ENCODE measurements around the gene FGF1. TPM values are rescaled to one million over a fixed set of nuclear protein-coding genes. Genes with fewer than 3 reads are reported as not detected.

Gene FGF1
- total and polyA plus RNA-seq, 2 donors (not counting 3 experiments of a cell fraction or from before 2014, with no cell fraction given), result not detected

DNA sequence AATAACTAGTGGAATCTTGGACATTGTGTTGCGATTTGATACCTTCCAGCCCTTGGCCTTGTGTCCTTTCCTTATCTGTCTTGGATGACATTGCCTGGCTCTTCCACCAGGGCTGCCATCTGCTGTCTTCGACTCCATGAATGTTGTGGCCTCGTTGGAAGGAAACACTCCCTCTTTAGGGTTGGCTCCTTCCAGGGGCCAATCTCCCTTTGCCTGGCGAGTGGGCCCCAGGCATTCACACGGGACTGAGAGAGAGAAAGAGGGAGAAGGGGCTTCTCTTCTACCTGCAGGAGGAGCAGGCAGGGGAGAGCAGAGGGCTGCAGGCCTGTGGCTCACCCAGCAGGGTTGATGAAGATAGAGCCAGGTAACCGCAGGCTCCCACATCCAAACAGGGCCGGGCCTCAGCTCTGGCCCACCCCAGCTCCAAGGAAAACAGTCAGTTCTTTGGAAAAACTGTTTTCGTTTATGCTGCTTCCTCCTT is 31.3 kb downstream of the FGF1 start:
- no peaks in the 10 kb centered on the region for H3K79me2 ChIP-seq (ENCODE audit: control insufficient read depth, insufficient read depth, low read length)
- no peaks in the 10 kb centered on the region for H4K20me1 ChIP-seq (replicated peaks; ENCODE audit: control insufficient read depth, extremely low read depth, insufficient read depth, low read length)
- dilution Hi-C loops (cut with MboI; ENCODE audit: extremely low pct_ligation_motif_present, low sequenced_read_pairs), result no loop called here
- CTCF ChIA-PET, result interaction anchor here (1.2 to 5.9 kb wide), 20 partner anchors 10 to 233 kb away, joined by 3 to 355 read pairs (median 18); partner anchors contain the start of gene FGF1
- H3K4me3 ChIP-seq (replicated peaks in 1 of 3; ENCODE audit: insufficient read depth in 1 of 3, low read depth in 1 of 3, low read length in 3 of 3), result no peak overlapping the region
- no peak overlapping the region for H3K9ac ChIP-seq (replicated peaks; ENCODE audit: extremely low read depth, insufficient read depth, low read length)
- no peak for FAIRE-seq
- no peak overlapping the region for H2AFZ ChIP-seq (ENCODE audit: low read depth, low read length)
- no TSS peak for BruUV-seq (replicated peaks)
- POLR2A ChIA-PET, result no interaction called here
- H3K9me3 ChIP-seq (replicated peaks; ENCODE audit: control insufficient read depth, insufficient read depth, low read length), result no peaks in the 10 kb centered on the region
- no peaks in the 10 kb centered on the region for H3K36me3 ChIP-seq (ENCODE audit: control insufficient read depth in 2 of 2, extremely low read depth in 1 of 2, insufficient read depth in 2 of 2, low read length in 2 of 2)
- H3K27ac ChIP-seq (ENCODE audit: insufficient read depth, low read depth, low read length), result no peak overlapping the region
- peaks cover 2 to 16% of the 10 kb centered on the region in 2 experiments for H3K27me3 ChIP-seq (ENCODE audit: control insufficient read depth in 2 of 2, insufficient read depth in 2 of 2, low read length in 2 of 2)
- intact Hi-C loops (cut with micrococcal nuclease), result loop anchor here (1.0 kb wide), 5 partner anchors 43 to 502 kb away; no protein-coding TSS in a partner anchor
- TF ChIP-seq CTCF (IDR thresholded peaks at IDR 0.05; ENCODE audit: extremely low read depth in 1 of 2, insufficient read depth in 1 of 2, low read depth in 1 of 2, low read length in 2 of 2) (peak in 1 of 2 donors; percentile 2), FOS (IDR thresholded peaks at IDR 0.05; ENCODE audit: borderline replicate concordance, insufficient read depth, low read length) (no peak)
- H3K4me2 ChIP-seq (ENCODE audit: insufficient read depth, low read length), result no peak overlapping the region
- DNase-seq (ENCODE audit: low read depth, low spot score), result no peak
- H3K9me1 ChIP-seq (replicated peaks; ENCODE audit: control insufficient read depth, extremely low read depth, insufficient read depth, low read length), result no peaks in the 10 kb centered on the region
- no peaks in the 10 kb centered on the region for H3K4me1 ChIP-seq (ENCODE audit: control insufficient read depth, extremely low read depth, insufficient read depth, low read length)

DNA sequence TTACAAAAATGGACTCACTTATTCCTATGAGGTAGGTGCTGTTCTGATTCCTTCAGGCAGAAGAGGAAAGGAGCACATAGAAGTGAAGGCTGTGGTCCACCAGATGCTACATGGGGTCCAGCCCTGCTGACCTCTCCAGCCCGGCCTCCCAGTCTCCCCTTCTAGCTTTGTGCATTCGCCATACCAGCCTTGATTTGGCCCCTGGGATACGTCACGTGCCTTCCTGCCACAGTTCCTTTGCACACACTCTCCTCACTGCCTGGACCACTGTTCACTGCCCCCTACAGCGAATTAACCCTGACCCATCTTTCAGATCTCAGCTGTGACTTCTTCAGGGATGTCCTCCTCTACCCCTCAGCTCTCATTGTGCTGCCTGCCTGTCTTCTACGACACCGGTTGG is 32.6 kb downstream of the FGF1 start:
- CTCF ChIA-PET, result interaction anchor here (1.6 to 5.9 kb wide), 4 partner anchors 8 to 59 kb away, joined by 5 to 355 read pairs (median 70); no protein-coding TSS in a partner anchor
- H3K9me3 ChIP-seq (replicated peaks; ENCODE audit: control insufficient read depth, insufficient read depth, low read length), result no peaks in the 10 kb centered on the region
- no peak overlapping the region for H3K27ac ChIP-seq (ENCODE audit: insufficient read depth, low read depth, low read length)
- no peak overlapping the region for H3K4me2 ChIP-seq (ENCODE audit: insufficient read depth, low read length)
- H3K36me3 ChIP-seq (ENCODE audit: control insufficient read depth in 2 of 2, extremely low read depth in 1 of 2, insufficient read depth in 2 of 2, low read length in 2 of 2), result no peaks in the 10 kb centered on the region
- H3K79me2 ChIP-seq (ENCODE audit: control insufficient read depth, insufficient read depth, low read length), result no peaks in the 10 kb centered on the region
- no peaks in the 10 kb centered on the region for H3K4me1 ChIP-seq (ENCODE audit: control insufficient read depth, extremely low read depth, insufficient read depth, low read length)
- no peaks in the 10 kb centered on the region for H3K9me1 ChIP-seq (replicated peaks; ENCODE audit: control insufficient read depth, extremely low read depth, insufficient read depth, low read length)
- no peaks in the 10 kb centered on the region for H4K20me1 ChIP-seq (replicated peaks; ENCODE audit: control insufficient read depth, extremely low read depth, insufficient read depth, low read length)
- no peak overlapping the region for H3K9ac ChIP-seq (replicated peaks; ENCODE audit: extremely low read depth, insufficient read depth, low read length)
- H3K4me3 ChIP-seq (replicated peaks in 1 of 3; ENCODE audit: insufficient read depth in 1 of 3, low read depth in 1 of 3, low read length in 3 of 3), result no peak overlapping the region
- intact Hi-C loops (cut with micrococcal nuclease), result no loop called here
- TF ChIP-seq MYC (IDR thresholded peaks at IDR 0.05; ENCODE audit: low read depth, low read length) (no peak), JUN (IDR thresholded peaks at IDR 0.05; ENCODE audit: borderline replicate concordance, insufficient read depth, insufficient read length, low read depth) (no peak), EZH2 (IDR thresholded peaks at IDR 0.05; ENCODE audit: borderline replicate concordance, low read depth, low read length, severe bottlenecking) (no peak), MAX (IDR thresholded peaks at IDR 0.05; ENCODE audit: insufficient read depth, insufficient read length) (no peak), GATA2 (IDR thresholded peaks at IDR 0.05; ENCODE audit: insufficient read depth, insufficient read length, low read depth, low read length) (no peak), POLR2AphosphoS5 (IDR thresholded peaks at IDR 0.05; ENCODE audit: insufficient read depth, low read depth, low read length) (no peak), FOS (IDR thresholded peaks at IDR 0.05; ENCODE audit: borderline replicate concordance, insufficient read depth, low read length) (no peak), POLR2A (IDR thresholded peaks at IDR 0.05; ENCODE audit: low read depth, low read length) (no peak), CTCF (IDR thresholded peaks at IDR 0.05; ENCODE audit: extremely low read depth in 1 of 2, insufficient read depth in 1 of 2, low read depth in 1 of 2, low read length in 2 of 2) (no peak)
- no peak for FAIRE-seq
- no TSS peak for BruUV-seq (replicated peaks)
- POLR2A ChIA-PET, result no interaction called here
- H2AFZ ChIP-seq (ENCODE audit: low read depth, low read length), result no peak overlapping the region
- peaks cover 2 to 16% of the 10 kb centered on the region in 2 experiments for H3K27me3 ChIP-seq (ENCODE audit: control insufficient read depth in 2 of 2, insufficient read depth in 2 of 2, low read length in 2 of 2)
- no peak for DNase-seq (ENCODE audit: low read depth, low spot score)
- dilution Hi-C loops (cut with MboI; ENCODE audit: extremely low pct_ligation_motif_present, low sequenced_read_pairs), result no loop called here

Data from endothelial cell of umbilical vein (primary cell).